ENCODE measurements around the gene RPRD2.

- TF ChIP-seq CTCF (conservative IDR thresholded peaks at IDR 0.05 in 1 of 2, IDR thresholded peaks at IDR 0.05 in 1 of 2; ENCODE audit: extremely low read depth in 1 of 2, insufficient read depth in 1 of 2, low read depth in 1 of 2, low read length in 2 of 2): no peak
- TF ChIP-seq EZH2 (IDR thresholded peaks at IDR 0.05; ENCODE audit: borderline replicate concordance, low read length): no peak
Observed at GRCh38 chr1:150444232-150444631, 80.3 kb downstream of the RPRD2 start.

Measured in mammary epithelial cell (primary cell).